DMS153 (cell line): ENCODE data around the gene ADSS2.
A peak's percentile ranks its signal among the peaks of the same experiment; 100 is the strongest.
"Not testable (repeated sequence)": the region's sequence is repeated elsewhere in the genome, so short reads cannot be mapped to it uniquely, and the experiment has no call there.

Source experiments
- DNase-seq: peaks from one replicate; lab custom pipeline; 2025; lab: John Stamatoyannopoulos, UW

Gene ADSS2

DNA sequence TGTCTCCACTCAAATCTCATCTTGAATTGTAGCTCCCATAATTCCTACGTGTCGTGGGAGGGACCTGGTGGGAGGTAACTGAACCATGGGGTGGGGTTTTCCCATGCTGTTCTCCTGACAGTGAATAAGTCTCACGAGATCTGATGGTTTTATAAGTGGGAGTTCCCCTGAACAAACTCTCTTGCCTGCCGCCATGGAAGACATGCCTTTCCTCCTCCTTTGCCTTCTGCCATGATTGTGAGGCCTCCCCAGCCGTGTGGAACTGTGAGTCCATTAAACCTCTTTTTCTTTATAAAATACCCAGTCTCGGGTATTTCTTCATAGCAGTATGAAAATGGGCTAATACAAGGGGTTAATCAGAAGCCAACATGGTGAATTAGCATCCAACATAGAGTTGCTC is 86.4 kb downstream of the ADSS2 start:
- not testable (repeated sequence) for DNase-seq

DNA sequence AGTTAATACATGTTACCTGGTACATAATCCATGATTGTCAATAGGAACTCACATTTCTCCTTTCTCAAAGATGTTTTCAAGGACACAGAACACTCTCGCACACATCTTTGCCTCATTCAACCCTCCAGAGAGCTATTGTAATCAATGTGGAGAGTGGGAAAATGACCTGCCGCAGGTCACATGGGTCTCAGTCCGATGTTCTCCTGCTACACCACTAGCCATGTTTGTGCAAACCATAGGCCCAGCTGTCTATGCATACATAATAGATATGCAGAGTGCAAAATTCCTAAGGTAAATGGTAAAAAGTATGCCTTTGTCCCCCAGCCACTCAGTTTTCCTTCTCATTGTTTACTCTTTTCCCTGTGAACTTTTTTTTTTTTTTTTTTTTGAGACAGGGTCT is 89.2 kb downstream of the ADSS2 start:
- no peak for DNase-seq

DNA sequence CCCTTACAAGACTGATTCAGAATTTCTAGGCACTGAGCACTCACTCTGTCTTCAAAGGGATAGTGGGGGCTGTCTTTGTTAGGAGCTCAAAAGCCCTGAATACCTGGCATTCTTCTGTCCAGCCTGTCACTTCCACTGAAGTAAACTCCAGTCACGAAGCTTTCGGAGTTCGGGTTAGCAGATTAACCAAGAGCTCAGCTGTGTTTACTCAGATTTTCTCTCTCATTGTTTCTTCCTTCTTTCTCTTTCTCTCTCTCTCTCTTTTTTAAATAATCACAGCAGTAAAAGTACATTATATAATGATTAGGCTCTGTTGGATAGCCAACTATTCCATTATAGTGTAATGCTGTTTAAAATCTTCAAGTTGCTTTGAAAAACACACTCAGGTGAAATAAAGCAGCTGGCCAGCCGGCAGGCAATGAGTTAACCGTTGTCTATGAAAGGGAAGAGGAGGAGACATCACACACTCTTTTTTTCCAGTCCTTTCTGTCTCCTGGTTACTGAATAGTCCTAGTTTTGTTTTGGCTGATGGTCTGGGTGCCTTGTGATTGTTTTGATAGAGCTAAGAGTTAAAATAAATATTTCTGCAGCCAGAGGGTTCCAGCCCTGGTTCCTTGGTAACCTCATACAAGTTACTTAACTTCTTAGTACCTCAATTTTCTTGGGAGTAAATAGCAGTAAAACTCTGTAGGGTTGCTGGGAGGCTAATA is 89.8 kb downstream of the ADSS2 start:
- DNase-seq, result peak; percentile 57
